ENCODE data around the gene FXYD3. TPM values are rescaled to one million over a fixed set of nuclear protein-coding genes. Genes with fewer than 3 reads are reported as not detected.

FXYD3 gene
- polyA plus RNA-seq, 1 experiment: not detected

DNA sequence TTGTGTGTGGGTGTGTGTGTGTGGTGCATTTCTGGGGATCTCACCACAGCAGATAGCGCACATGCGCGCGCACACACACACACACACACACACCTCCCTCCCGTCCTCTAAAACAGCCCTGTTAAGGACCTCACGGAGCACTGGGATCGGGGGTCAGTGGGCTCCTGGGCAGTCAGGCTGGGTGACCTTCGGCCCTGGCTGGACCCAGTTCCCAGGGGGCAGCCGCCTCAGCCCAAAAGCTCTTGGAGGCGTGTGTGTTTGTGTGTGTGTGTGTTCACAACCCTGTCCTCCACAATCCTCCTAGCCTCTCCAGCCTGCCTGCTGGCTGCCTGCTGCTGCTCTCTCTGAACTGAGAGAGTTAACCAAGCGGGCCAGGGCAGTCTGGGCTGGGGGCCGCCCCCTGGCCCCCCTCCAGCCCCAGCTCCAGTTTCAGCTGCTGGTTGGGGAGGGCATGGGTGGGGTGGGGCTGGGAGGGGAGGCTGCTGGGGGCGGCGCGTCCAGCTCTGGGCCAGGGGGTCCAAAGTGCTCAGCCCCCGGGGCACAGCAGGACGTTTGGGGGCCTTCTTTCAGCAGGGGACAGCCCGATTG, 22.8 kb downstream of the FXYD3 start, which contains the start of gene FXYD1:
TSS of gene FXYD1 (plus strand) at position 520 of the 588 bp plus-strand sequence. CDS start 1,256 bp downstream, outside the sequence.
- POLR2A ChIA-PET: no interaction called here

DNA sequence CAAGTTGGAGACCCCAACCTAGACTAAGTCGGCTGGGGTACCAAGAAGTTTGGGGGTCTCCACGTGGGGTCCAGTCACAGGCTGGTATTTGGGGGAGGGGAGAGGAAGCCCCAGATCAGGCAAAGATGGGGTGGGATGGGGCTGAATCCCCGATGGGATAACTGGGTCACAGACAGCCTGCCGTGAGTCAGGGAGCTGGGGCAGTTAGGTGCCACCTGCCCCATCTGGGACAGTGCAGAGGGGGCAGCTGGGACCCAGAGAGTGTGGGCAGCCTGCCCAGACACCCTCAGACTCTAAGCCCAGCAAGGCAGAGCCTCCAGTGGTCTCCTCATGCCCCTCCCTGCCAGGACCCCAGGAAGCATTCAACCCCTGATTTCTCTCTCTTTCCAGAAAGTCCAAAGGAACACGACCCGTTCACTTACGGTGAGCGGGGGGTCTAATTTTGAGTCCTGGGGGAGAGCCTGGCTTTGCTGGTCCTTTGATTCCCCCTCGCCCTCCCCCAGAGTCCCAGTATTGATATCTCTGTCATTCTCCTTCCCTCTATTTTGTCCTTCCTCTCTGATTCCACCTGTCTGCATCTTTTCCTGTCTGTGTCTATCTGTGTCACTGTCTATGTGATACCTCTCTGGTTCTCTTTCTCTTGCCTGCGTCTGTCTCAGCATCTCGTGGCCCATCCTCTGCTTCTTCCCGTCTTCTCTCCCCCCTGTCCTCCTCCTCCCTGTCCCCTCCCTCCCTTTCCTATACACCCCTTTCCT, 24.8 kb downstream of the FXYD3 start:
- TF ChIP-seq, protein P1, sequence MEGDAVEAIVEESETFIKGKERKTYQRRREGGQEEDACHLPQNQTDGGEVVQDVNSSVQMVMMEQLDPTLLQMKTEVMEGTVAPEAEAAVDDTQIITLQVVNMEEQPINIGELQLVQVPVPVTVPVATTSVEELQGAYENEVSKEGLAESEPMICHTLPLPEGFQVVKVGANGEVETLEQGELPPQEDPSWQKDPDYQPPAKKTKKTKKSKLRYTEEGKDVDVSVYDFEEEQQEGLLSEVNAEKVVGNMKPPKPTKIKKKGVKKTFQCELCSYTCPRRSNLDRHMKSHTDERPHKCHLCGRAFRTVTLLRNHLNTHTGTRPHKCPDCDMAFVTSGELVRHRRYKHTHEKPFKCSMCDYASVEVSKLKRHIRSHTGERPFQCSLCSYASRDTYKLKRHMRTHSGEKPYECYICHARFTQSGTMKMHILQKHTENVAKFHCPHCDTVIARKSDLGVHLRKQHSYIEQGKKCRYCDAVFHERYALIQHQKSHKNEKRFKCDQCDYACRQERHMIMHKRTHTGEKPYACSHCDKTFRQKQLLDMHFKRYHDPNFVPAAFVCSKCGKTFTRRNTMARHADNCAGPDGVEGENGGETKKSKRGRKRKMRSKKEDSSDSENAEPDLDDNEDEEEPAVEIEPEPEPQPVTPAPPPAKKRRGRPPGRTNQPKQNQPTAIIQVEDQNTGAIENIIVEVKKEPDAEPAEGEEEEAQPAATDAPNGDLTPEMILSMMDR (IDR thresholded peaks at IDR 0.05; ENCODE audit: insufficient read depth, low read depth, low read length): no peak
- POLR2A ChIA-PET: interaction anchor here (0.8 kb wide), 1 partner anchor 16 kb away, joined by 18 read pairs; no protein-coding TSS in a partner anchor
- H3K36me3 ChIP-seq (ENCODE audit: control insufficient read depth, insufficient read depth, low read length): no peaks in the 10 kb centered on the region
- no peak for DNase-seq (ENCODE audit: low read depth)
- no peak overlapping the region for H3K4me3 ChIP-seq (ENCODE audit: low read depth, low read length)
- CTCF ChIA-PET: interaction anchor here (0.9 to 4.8 kb wide), 9 partner anchors 21 to 168 kb away, joined by 3 to 41 read pairs (median 6); partner anchors contain the start of genes FXYD3 and USF2
- H3K27me3 ChIP-seq (ENCODE audit: control insufficient read depth, insufficient read depth, low read length): peaks cover 2% of the 10 kb centered on the region

More for the DNA sequence above, 22.8 kb downstream of the FXYD3 start, which contains the start of gene FXYD1:
- no peaks in the 10 kb centered on the region for H3K36me3 ChIP-seq (ENCODE audit: control insufficient read depth, insufficient read depth, low read length)
- no peak within 1 kb of the TSS for H3K4me3 ChIP-seq (ENCODE audit: low read depth, low read length)
- no peak for DNase-seq (ENCODE audit: low read depth)
- CTCF ChIA-PET: interaction anchor here (0.6 to 5.6 kb wide), 4 partner anchors 22 to 131 kb away, joined by 3 to 77 read pairs (median 32); partner anchors contain the start of genes FXYD3 and USF2
- no peaks in the 10 kb centered on the region; the same call in 1 of the 2 replicates for H3K27me3 ChIP-seq (ENCODE audit: control insufficient read depth, insufficient read depth, low read length)
- TF ChIP-seq, protein P1 (IDR thresholded peaks at IDR 0.05; ENCODE audit: insufficient read depth, low read depth, low read length): no peak

DNA sequence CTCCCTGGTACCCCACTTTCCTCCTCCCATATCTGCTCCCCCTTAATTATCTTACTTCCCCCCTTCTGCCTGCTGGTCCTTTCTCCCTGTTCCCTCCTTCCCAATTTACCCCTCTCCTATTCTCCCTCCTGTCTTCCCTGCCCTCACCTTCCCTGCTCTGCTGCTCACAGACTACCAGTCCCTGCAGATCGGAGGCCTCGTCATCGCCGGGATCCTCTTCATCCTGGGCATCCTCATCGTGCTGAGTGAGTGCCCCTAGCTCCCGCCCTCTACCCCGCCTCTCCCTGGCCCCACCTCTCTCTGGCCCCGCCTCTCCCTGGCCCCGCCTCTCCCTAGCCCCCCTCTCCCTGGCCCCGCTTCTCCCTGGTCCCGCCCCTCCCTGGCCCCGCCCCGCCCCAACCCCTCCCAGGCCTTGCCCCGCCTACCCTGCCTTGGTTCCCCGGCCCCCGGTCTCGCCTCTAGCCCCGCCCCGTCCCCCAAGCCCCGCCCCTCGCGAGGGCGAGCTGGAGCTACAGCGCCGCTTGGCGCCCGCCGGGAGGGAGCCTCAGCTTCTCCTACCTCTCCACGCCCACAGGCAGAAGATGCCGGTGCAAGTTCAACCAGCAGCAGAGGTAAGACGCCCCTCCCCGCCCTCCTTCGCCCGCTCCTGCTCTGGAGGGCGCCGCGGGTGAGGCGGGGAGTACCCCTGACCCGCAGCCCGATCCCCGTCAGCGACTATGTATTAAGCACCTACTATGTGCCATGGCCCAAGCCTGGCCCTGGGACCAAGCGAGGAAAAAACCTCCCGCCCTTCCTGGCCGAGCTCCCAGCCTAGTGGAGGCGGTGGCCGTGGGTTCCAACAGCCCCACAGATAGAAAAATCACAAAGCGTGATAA, 25.6 kb downstream of the FXYD3 start:
- ChIA-PET POLR2A (interaction anchor here (0.6 to 0.8 kb wide), 3 partner anchors 17 to 127 kb away, joined by 7 to 18 read pairs (median 14); no protein-coding TSS in a partner anchor), CTCF (interaction anchor here (0.9 to 4.8 kb wide), 22 partner anchors 12 to 354 kb away, joined by 3 to 41 read pairs (median 5); partner anchors contain the start of genes FXYD3, FXYD5 and USF2)
- DNase-seq (ENCODE audit: low read depth): no peak
- Histone ChIP-seq H3K4me3 (ENCODE audit: low read depth, low read length) (no peak overlapping the region), H3K36me3 (ENCODE audit: control insufficient read depth, insufficient read depth, low read length) (no peaks in the 10 kb centered on the region), H3K27me3 (ENCODE audit: control insufficient read depth, insufficient read depth, low read length) (peaks cover 2% of the 10 kb centered on the region; the same call in 1 of the 2 replicates)
- TF ChIP-seq, protein P1 (IDR thresholded peaks at IDR 0.05; ENCODE audit: insufficient read depth, low read depth, low read length): peak; percentile 72

DNA sequence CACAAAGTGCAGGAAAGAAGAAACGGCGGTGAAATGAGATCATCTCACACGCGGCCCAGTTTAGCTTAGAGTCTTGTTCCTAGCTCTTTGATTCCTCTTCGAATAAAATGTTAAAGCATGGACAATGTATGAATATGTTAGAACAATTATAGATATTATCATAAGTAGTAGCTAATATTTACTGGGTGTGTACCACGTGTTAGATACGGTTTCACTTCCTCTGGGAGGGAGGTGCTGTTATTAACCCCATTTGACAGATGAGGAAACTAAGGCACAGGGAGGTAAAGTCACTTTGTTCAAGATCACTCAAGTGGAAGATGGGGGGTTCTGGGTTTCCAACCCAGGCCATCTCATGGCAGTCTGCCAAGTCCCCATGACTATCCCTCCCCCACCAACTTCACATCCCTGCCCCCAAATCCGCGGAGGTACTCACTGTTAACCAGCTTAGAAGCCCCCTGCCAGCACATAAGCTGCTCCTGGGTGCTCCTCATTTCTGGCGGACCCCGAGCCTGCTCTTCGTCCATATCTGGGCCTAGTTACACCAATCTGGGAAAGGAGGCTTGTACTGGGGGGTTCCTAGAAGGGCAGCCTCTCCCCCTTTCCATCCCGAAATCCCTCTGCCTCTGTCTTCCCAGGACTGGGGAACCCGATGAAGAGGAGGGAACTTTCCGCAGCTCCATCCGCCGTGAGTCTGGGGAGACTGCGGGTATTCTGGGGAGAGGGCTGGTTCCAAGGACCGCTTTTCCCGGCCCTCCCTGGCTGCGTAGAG, 26.4 kb downstream of the FXYD3 start:
- POLR2A ChIA-PET: no interaction called here
- CTCF ChIA-PET: interaction anchor here (0.6 to 4.8 kb wide), 23 partner anchors 11 to 353 kb away, joined by 3 to 41 read pairs (median 4); partner anchors contain the start of genes FXYD3 and FXYD5
- no peaks in the 10 kb centered on the region for H3K36me3 ChIP-seq (ENCODE audit: control insufficient read depth, insufficient read depth, low read length)
- no peak for DNase-seq (ENCODE audit: low read depth)
- peaks cover 2% of the 10 kb centered on the region; the same call in 1 of the 2 replicates for H3K27me3 ChIP-seq (ENCODE audit: control insufficient read depth, insufficient read depth, low read length)
- no peak overlapping the region for H3K4me3 ChIP-seq (ENCODE audit: low read depth, low read length)
- TF ChIP-seq, protein P1 (IDR thresholded peaks at IDR 0.05; ENCODE audit: insufficient read depth, low read depth, low read length): no peak
